GM19452 (cell line): ENCODE measurements around the gene MVB12A.

Experiments
- ATAC-seq: cut with Tn5 transposase; IDR thresholded peaks from one replicate; pipeline ENCODE4 v1.9.1; 2021; ENCODE audit not compliant: unreplicated experiment

The MVB12A gene

DNA sequence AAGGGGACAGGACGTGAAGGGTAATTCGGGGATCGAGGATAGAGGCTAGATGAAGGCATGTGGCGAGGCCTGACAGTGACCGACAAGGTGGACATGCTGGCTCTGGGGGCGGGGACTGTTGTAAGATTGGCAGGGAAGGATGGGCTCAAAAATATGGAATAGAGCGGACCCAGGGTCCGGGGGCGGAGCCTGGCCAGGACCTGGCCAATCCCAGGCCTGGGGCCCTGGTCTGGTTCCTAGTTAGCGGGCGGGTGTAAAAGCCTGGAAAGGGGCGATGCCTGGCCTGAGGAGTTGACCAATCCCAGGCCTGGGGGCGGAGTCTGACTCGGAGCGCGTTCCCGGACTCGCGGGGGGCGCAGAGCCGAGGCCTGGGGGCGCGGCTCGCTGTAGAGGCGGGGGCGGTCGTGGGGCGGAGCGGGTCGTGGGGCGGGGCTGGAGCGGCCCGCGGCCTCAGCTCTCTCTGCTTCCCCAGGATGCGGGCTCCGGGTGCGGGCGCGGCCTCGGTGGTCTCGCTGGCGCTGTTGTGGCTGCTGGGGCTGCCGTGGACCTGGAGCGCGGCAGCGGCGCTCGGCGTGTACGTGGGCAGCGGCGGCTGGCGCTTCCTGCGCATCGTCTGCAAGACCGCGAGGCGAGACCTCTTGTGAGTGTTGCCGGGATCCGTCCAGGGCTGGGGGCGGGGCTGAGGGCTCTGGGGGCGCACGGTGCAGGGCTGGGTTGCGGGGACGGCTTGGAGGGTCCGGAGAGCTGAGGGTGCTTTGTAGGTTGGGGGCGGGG lies 50.4 kb downstream of the MVB12A start, which contains the start of gene SLC27A1:
Gene SLC27A1, plus strand, starts transcription at position 457 of the 774 bp plus-strand sequence. Its CDS starts 17 bp downstream, at position 474.
- ATAC-seq, result peak; percentile 72

DNA sequence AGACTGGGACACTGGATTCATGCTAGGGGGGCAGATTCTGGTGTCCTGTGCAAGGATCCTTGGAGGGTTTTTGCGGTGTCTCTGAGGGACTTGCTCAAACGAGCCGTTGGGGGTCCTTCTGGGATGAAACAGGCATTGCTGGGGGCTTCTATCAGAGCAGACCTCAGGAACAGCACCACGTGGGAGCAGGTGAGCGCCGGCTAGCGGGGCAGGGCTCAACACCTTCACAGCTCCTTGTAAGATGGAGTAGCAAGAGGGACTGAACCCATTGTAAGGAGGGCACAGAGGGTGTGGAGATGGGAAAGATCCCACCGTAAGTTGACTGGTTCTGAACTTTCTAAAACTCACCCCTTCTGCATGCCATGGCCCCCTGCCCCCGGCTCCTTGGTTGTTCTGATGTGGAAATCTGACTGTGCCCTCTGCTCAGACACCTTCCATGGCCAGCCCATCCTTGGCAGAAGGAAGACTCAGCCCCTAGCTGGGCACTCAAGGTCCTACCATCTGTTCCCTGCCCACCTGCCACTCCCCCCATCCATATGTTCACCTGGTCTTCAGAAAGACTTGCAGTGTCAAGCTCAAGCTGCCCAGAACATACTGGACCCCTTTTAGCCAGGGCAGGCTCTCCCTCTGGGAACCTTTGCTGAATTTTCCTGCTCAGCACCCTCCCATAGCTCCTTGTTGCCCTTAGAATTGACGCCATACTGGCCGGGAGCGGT lies 51.7 kb downstream of the MVB12A start:
- no peak for ATAC-seq

- no peak for ATAC-seq
Observed at GRCh38 chr19:17473041-17473440, 53.2 kb downstream of the MVB12A start.
